ENCODE data around the gene ADGRG3. TPM values are rescaled to one million over a fixed set of nuclear protein-coding genes. Genes with fewer than 3 reads are reported as not detected.

The ADGRG3 gene
- total RNA-seq, 1 donor from 2014 or later: not detected

DNA sequence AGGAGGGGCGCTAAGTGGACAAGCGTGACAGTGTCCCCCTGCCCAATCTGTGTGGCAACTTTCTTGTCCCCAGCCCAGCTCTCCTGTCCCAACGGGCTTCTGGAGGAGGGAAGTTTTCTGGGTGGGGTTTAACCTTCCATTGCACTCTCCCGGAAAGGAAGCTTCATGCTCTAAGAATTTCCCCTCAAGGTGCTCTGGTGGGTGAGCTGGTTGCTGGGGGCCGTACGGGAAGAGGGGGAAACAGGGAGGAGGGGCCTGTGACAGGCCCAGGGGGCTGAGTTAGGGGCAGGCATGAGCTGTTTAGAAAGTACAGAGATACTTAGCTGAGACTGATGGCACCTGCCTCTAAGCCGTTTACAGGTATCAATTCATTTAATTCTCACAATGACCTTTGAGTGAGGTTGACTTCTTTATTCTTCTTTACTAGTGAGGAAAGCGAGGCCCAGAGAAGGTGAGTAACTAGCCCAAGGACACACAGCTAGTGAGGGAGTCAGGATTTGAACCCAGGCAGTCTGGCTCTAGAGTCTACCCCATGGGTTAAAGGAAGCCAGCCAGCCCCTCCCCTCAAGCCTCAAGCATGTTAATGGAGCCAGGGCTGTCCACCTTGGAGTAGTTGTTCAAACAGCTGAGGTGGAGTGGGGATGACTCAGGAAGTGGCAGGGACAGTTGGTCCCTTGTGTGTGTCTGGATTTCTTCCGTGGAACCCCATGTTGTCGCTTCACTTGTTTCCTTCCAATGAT lies 20.8 kb upstream of the ADGRG3 start:
- DNase-seq (ENCODE audit: extremely low spot score, unreplicated experiment): no peak
- H3K27me3 Mint-ChIP-seq (ENCODE audit: unreplicated experiment): no peaks in the 10 kb centered on the region
- no peaks in the 10 kb centered on the region for H3K36me3 Mint-ChIP-seq (ENCODE audit: unreplicated experiment)
- TF ChIP-seq, protein P1, sequence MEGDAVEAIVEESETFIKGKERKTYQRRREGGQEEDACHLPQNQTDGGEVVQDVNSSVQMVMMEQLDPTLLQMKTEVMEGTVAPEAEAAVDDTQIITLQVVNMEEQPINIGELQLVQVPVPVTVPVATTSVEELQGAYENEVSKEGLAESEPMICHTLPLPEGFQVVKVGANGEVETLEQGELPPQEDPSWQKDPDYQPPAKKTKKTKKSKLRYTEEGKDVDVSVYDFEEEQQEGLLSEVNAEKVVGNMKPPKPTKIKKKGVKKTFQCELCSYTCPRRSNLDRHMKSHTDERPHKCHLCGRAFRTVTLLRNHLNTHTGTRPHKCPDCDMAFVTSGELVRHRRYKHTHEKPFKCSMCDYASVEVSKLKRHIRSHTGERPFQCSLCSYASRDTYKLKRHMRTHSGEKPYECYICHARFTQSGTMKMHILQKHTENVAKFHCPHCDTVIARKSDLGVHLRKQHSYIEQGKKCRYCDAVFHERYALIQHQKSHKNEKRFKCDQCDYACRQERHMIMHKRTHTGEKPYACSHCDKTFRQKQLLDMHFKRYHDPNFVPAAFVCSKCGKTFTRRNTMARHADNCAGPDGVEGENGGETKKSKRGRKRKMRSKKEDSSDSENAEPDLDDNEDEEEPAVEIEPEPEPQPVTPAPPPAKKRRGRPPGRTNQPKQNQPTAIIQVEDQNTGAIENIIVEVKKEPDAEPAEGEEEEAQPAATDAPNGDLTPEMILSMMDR (IDR thresholded peaks at IDR 0.05): no peak
- H3K27ac Mint-ChIP-seq (ENCODE audit: unreplicated experiment): no peak overlapping the region
- H3K4me3 Mint-ChIP-seq (ENCODE audit: unreplicated experiment): no peak overlapping the region
- H3K9me3 Mint-ChIP-seq (ENCODE audit: unreplicated experiment): no peaks in the 10 kb centered on the region
- peaks cover 21% of the 10 kb centered on the region for H3K4me1 Mint-ChIP-seq (ENCODE audit: unreplicated experiment)

DNA sequence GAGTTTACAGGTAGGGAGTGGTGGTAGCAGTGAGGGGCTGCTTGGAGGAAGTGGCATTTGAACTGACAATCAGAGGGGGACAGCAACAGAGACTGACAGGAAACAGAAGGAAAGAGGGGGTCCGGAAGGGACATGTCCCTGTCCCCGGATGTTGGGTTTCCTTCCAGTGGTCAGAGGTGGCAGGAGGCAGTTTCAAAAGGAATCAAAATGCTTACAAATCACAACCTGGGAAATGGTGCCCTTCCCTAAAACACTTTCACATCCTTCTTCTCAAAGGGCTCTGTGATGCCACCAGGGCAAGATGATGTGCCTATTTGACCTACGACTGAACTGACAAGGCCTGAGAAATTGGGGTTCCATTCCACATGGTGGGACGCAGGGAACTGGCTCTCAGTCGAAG lies 20.0 kb upstream of the ADGRG3 start:
- DNase-seq (ENCODE audit: extremely low spot score, unreplicated experiment): no peak
- no peaks in the 10 kb centered on the region for H3K36me3 Mint-ChIP-seq (ENCODE audit: unreplicated experiment)
- H3K9me3 Mint-ChIP-seq (ENCODE audit: unreplicated experiment): no peaks in the 10 kb centered on the region
- peaks cover 21% of the 10 kb centered on the region for H3K4me1 Mint-ChIP-seq (ENCODE audit: unreplicated experiment)
- TF ChIP-seq, protein P1 (IDR thresholded peaks at IDR 0.05): no peak
- no peak overlapping the region for H3K27ac Mint-ChIP-seq (ENCODE audit: unreplicated experiment)
- no peak overlapping the region for H3K4me3 Mint-ChIP-seq (ENCODE audit: unreplicated experiment)
- no peaks in the 10 kb centered on the region for H3K27me3 Mint-ChIP-seq (ENCODE audit: unreplicated experiment)

DNA sequence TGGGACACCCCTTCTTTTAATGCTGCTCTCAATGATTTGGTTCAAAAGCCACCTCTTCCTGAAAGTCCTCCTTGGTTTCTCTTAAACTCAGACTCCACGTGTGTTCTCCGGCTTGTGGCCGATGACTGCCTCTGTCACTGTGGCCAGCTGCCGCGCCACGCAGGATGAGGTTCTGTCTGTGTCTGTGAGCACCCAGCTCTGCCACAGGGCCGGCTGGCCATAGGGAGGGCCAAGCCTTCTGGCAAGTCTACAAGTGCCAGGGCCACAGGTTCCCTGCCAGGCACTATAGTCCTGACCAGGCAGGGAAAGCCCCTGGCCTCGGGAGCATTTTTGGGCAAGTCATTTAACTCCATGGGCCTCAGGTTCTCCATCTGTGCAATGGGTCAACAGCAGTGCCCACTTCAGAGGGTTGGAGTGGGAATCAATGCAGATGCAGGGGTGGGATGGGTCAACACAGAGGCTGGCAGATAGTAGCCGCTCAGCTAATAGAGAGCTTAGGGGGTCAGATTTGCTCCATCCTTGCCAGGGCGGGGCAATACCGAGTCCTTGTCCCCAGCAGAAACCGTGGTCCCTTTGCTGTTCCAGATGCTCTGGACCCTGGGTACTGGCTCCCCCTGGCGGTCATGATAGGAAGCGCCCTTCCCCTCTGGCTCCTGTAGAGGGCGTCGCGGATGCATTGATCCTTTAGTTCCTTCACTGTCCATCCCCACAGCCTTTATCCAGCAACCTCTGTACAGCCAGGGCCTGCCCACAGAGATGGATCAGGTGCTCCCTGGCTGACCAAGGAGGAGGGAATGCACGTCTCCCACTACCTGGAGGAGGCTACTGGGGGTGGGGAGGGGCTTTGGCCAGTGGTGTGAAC lies 19.3 kb upstream of the ADGRG3 start:
- H3K4me3 Mint-ChIP-seq (ENCODE audit: unreplicated experiment): no peak overlapping the region
- no peaks in the 10 kb centered on the region for H3K9me3 Mint-ChIP-seq (ENCODE audit: unreplicated experiment)
- TF ChIP-seq, protein P1 (IDR thresholded peaks at IDR 0.05): peak; percentile 100

DNA sequence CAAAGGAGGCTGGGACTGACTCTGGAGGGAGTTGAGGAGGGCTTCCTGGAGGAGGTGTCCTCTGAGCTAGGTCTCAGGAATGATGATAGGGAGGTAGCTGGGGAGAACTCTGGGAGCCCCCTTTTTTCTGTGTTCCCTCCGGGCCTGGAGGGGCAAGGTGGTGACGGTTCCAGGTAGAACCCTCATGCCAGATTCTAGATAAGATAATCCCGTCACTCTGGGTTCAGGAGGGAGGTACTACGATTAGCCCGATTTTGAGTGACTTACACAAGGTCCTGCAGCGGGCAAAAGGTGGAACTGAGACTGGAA lies 18.7 kb upstream of the ADGRG3 start:
- no peaks in the 10 kb centered on the region for H3K9me3 Mint-ChIP-seq (ENCODE audit: unreplicated experiment)
- no peaks in the 10 kb centered on the region for H3K36me3 Mint-ChIP-seq (ENCODE audit: unreplicated experiment)
- H3K27me3 Mint-ChIP-seq (ENCODE audit: unreplicated experiment): no peaks in the 10 kb centered on the region
- H3K4me3 Mint-ChIP-seq (ENCODE audit: unreplicated experiment): no peak overlapping the region
- peaks cover 21% of the 10 kb centered on the region for H3K4me1 Mint-ChIP-seq (ENCODE audit: unreplicated experiment)
- TF ChIP-seq, protein P1 (IDR thresholded peaks at IDR 0.05): no peak
- no peak for DNase-seq (ENCODE audit: extremely low spot score, unreplicated experiment)
- H3K27ac Mint-ChIP-seq (ENCODE audit: unreplicated experiment): no peak overlapping the region

More for the DNA sequence above, 19.3 kb upstream of the ADGRG3 start:
- peak; percentile 94 for DNase-seq (ENCODE audit: extremely low spot score, unreplicated experiment)
- peaks cover 19% of the 10 kb centered on the region for H3K4me1 Mint-ChIP-seq (ENCODE audit: unreplicated experiment)
- H3K27ac Mint-ChIP-seq (ENCODE audit: unreplicated experiment): no peak overlapping the region
- no peaks in the 10 kb centered on the region for H3K36me3 Mint-ChIP-seq (ENCODE audit: unreplicated experiment)
- H3K27me3 Mint-ChIP-seq (ENCODE audit: unreplicated experiment): no peaks in the 10 kb centered on the region

DNA sequence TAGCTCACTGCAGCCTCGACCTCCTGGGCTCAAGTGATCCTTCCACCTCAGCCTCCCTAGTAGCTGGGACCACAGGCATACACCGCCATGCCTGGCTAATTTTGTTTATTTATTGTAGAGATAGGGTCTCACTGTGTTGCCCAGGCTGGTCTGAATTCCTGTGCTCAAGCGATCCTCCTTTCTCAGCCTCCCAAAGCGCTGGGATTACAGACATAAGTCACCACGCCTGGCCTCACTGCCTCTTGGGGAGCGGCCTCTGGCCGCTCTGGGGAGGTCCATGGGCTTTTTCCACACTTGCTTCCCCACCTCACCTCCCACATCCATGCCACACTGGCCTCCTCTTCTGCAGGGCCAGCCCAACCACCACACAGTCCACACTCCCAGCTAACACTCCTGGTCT lies 18.3 kb upstream of the ADGRG3 start:
- Mint-ChIP-seq H3K4me3 (ENCODE audit: unreplicated experiment) (no peak overlapping the region), H3K36me3 (ENCODE audit: unreplicated experiment) (no peaks in the 10 kb centered on the region), H3K27me3 (ENCODE audit: unreplicated experiment) (no peaks in the 10 kb centered on the region), H3K4me1 (ENCODE audit: unreplicated experiment) (peaks cover 22% of the 10 kb centered on the region), H3K27ac (ENCODE audit: unreplicated experiment) (no peak overlapping the region), H3K9me3 (ENCODE audit: unreplicated experiment) (no peaks in the 10 kb centered on the region)
- no peak for DNase-seq (ENCODE audit: extremely low spot score, unreplicated experiment)
- TF ChIP-seq, protein P1 (IDR thresholded peaks at IDR 0.05): no peak

Measured in osteocyte (in vitro differentiated cells).